ENCODE data around the gene BPIFB4.

The BPIFB4 gene

DNA sequence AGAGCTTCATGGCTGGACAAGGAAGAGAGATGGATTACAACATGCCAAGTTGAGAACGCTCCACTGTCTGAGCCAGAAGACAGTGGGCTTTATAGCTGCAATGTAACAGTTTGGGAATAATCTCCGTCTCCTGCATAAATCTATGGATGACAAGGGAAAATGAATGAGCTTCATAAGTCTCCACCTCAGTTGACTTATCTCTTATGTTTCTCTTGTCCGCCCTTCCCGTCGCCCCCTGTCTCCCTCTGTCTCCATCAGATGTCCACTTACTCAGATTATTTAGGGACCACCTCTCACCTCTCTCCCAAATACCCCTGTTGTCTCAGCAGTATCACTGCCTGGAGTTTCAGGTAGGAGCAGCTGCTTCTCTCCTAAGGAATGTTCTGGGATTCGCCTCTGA lies 74.8 kb downstream of the BPIFB4 start:
- in situ Hi-C loops (cut with MboI; ENCODE audit: low sequenced_read_pairs): no loop called here

DNA sequence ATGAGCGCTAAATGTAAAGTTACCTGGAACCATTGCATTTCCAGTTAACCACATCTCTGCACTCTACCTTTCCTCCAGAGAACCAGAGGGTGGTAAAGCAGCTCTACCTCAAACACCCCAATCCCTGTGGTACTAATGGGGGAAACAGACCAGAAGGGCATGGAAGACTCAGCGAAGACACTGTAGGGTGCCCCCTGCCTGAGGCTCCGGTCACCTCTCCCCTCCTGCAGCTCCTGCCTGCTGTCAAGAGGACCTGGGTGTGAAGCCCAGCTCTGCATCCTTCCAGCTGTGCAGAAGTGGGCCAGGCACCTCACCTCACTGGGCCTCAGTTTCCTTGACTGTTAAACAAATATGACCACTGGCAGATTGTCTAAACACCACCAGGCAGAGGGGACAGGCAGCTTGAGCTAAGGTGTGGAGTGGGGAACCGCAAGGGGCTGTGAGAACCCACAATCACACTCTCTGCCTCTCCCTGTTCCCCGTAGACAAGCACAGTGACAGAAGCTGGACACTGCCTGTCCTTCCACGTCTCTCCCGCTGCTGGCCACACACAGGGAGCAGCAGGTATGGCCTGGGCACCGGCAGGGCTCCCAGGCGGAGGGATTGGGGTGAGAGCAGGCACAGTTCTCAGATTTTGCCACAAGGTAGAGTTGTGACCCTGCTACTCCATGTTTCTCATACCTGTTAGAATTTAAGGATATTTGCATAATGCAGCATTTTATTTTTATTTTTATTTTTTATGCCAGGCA lies 79.4 kb downstream of the BPIFB4 start:
- in situ Hi-C loops (cut with MboI; ENCODE audit: low sequenced_read_pairs): no loop called here

GRCh38 chr20:33159713-33160112 lies 80.3 kb downstream of the BPIFB4 start:
- in situ Hi-C loops (cut with MboI; ENCODE audit: low sequenced_read_pairs): no loop called here

- in situ Hi-C loops (cut with MboI; ENCODE audit: low sequenced_read_pairs): no loop called here
Measured at GRCh38 chr20:33160681-33161080, 81.2 kb downstream of the BPIFB4 start.
